ENCODE data around the gene KCNA10. TPM values are rescaled to one million over a fixed set of nuclear protein-coding genes. Genes with fewer than 3 reads are reported as not detected.

Gene KCNA10
- total and polyA plus RNA-seq, 2 of the 13 experiments (the other 11 are each of a cell fraction or from before 2014, with no cell fraction given): not detected

GRCh38 chr1:110508028-110508940 is 10.7 kb downstream of the KCNA10 start:
- in situ Hi-C loops (cut with HindIII; ENCODE audit: extremely low pct_ligation_motif_present, low pct_unique_long_range_greater_than_20kb): no loop called here
- no peak for DNase-seq (ENCODE audit: low spot score)

More at GRCh38 chr1:110508028-110508940, 10.7 kb downstream of the KCNA10 start:
- Histone ChIP-seq H4K20me1 (ENCODE audit: insufficient read depth, low read length) (no peaks in the 10 kb centered on the region), H3K9ac (ENCODE audit: insufficient read depth, low read depth, low read length) (no peak overlapping the region), H3K9me3 (ENCODE audit: low read length) (no peaks in the 10 kb centered on the region), H3K27me3 (ENCODE audit: control insufficient read depth in 1 of 2, insufficient read depth in 2 of 2, low read length in 2 of 2) (no peaks in the 10 kb centered on the region; a peak in 3 of 5 replicates), H3K79me2 (ENCODE audit: insufficient read depth, low read length) (no peaks in the 10 kb centered on the region), H3K36me3 (replicated peaks in 1 of 2; ENCODE audit: control insufficient read depth in 1 of 2, insufficient read depth in 2 of 2, low read length in 2 of 2) (no peaks in the 10 kb centered on the region), H3K4me3 (replicated peaks in 1 of 3; ENCODE audit: insufficient read depth in 1 of 3, low read depth in 2 of 3, low read length in 3 of 3) (no peak overlapping the region), H3K27ac (ENCODE audit: extremely low read length, insufficient read depth, low read length) (no peak overlapping the region), H2AFZ (ENCODE audit: low read length) (no peak overlapping the region), H3K4me1 (ENCODE audit: insufficient read depth, low read length) (no peaks in the 10 kb centered on the region), H3K4me2 (ENCODE audit: low read depth, low read length) (no peak overlapping the region)
- CTCF ChIA-PET (ENCODE audit: low intra/inter-chr PET ratio, low total read pairs): no interaction called here
- intact Hi-C loops (cut with micrococcal nuclease; ENCODE audit: unreplicated experiment): no loop called here
- ATAC-seq (no peak), FAIRE-seq (no peak)
- POLR2A ChIA-PET: no interaction called here
- no TSS peak for BruUV-seq (replicated peaks)
- no peak for TF ChIP-seq ZNF589 (CRISPR knock-in tag; conservative IDR thresholded peaks at IDR 0.05)
- no peak for TF ChIP-seq SIX4 (CRISPR knock-in tag; IDR thresholded peaks at IDR 0.05)
- TF ChIP-seq ELF3 (CRISPR knock-in tag; IDR thresholded peaks at IDR 0.05): no peak
- TF ChIP-seq AKAP8 (CRISPR knock-in tag; IDR thresholded peaks at IDR 0.05): no peak
- no peak for TF ChIP-seq HNRNPUL1 (IDR thresholded peaks at IDR 0.05; ENCODE audit: low read depth, low read length)
- no peak for TF ChIP-seq RERE (CRISPR knock-in tag; IDR thresholded peaks at IDR 0.05; ENCODE audit: low read depth)
- TF ChIP-seq BHLHE40 (IDR thresholded peaks at IDR 0.05; ENCODE audit: low read length): no peak
- TF ChIP-seq ZNF564 (CRISPR knock-in tag; IDR thresholded peaks at IDR 0.05): no peak
- TF ChIP-seq ZFP1 (CRISPR knock-in tag; IDR thresholded peaks at IDR 0.05): no peak
- no peak for TF ChIP-seq HES4 (CRISPR knock-in tag; IDR thresholded peaks at IDR 0.05; ENCODE audit: borderline replicate concordance)
- TF ChIP-seq ZNF83 (CRISPR knock-in tag; IDR thresholded peaks at IDR 0.05; ENCODE audit: borderline replicate concordance): no peak
- TF ChIP-seq ATF6 (CRISPR knock-in tag; conservative IDR thresholded peaks at IDR 0.05): no peak
- TF ChIP-seq ZNF230 (CRISPR knock-in tag; IDR thresholded peaks at IDR 0.05): no peak
- no peak for TF ChIP-seq ZFP41 (CRISPR knock-in tag; IDR thresholded peaks at IDR 0.05; ENCODE audit: borderline replicate concordance)
- 23% methylated on average over 6 of the region's 14 CpGs for WGBS (ENCODE audit: low lambda C conversion rate)

All from HepG2 (cell line).